GM18907 (cell line): ENCODE data around the gene COX7A1.
"Not testable (repeated sequence)": the region's sequence is repeated elsewhere in the genome, so short reads cannot be mapped to it uniquely, and the experiment has no call there.

Source experiments
- ATAC-seq: cut with Tn5 transposase; IDR thresholded peaks from one replicate; pipeline ENCODE4 v1.9.1; 2021; ENCODE audit warnings: mild to moderate bottlenecking, moderate library complexity; ENCODE audit not compliant: unreplicated experiment

Gene COX7A1

DNA sequence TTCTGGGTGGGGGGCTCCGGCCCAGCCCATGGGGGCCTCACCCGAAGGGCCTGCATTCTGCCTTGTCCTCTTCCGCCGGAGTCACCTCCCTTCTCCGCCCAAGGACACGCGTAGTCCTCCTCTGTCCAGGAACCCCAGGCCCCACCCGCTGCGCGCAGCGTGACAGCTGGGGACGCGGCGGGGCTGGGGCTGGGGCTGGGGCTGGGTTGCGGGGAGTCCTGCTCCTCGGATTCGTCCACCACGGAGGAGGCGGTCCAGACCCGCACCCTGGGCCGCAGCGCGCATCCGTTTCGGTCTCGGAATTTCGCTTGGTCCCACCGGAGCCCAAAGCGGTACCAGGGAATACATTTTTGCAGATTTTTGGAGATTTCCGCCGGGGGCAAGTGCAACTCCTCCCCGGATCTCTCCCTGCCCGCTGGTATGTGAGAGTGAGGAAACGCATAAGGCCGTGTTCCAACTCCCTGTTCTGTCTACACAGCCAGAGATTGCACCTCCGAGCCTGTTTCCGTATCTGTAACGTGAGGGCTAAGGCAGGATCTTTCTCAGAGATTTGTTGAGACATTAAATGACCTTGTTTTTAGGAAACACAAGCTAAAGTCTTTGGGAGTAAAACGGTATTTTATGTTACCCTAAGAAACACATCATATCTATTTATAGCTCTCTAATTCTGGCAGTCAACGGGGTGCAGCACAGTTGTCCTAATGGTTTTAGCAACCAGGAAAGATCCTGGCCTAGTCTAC lies at the start of gene COX7A1:
Gene COX7A1, minus strand, starts transcription at position 96 of the 740 bp plus-strand sequence. Its CDS starts 40 bp downstream, at position 56.
- no peak for ATAC-seq

DNA sequence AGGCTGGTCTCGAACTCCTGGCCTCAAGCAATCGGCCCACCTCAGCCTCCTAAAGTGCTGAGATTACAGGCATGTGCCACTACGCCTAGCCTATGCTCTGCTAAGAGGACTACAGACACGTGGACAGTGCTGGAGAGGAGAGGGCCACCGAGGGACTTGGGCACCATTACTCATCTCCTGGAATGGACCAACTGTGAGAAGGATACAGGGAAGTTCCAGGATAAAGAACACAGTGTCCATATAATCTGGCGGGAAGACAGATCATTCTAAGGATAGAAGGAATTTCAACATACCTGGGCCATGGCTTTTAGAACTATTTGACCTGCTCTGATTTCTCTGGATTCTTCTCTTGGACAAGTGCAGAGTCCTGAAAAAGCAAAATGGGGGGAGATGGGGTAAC lies 49.4 kb upstream of the COX7A1 start:
- ATAC-seq: no peak

DNA sequence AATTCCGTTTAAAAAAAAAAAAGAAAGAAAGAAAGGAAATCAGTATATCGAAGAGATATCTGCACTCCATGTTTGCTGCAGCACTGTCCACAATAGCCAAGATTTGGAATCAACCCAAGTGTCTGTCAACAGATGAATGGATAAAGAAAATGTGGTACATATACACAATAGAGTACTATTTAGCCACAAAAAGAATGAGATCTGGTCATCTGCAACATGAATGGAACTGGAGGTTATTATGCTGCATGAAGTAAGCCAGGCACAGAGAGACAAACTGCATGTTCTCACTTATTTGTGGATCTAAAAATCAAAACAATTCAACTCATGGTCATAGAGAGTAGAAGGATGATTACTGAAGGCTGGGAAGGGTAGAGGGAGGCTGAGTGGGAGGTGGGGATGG lies 45.9 kb upstream of the COX7A1 start:
- ATAC-seq: no peak

DNA sequence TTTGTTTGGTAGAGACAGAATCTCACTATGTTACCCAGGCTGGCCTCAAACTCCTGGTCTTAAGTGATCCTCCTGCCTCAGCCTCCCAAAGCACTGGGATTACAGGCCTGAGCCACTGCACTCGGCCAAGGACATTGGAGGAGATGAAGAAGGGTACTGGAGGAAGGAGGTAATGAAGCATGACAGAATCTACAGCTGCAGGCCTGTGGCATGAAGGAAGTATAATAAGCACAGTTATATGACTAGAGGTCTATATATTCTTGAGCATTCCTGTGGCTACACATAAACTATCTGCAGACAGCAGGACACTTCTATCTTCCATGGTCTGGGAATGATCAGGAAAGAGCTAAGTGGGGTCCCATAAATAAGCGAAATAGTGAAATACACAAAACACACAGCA lies 44.0 kb upstream of the COX7A1 start:
- no peak for ATAC-seq

DNA sequence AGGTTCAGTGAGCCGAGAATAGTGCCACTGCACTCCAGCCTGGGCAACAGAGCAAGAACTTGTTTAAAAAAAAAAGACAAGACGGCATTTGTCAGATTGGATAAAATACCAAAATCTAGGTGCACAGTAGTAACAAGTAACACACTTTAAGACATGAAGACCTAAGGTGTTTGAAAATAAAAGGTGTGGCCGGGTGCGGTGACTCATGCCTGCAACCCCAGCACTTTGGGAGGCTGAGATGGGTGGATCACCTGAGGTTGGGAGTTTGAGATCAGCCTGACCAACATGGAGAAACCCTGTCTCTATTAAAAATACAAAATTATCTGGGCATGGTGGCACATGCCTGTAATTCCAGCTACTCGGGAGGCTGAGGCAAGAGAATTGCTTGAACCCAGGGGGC lies 34.5 kb upstream of the COX7A1 start:
- ATAC-seq: not testable (repeated sequence)

DNA sequence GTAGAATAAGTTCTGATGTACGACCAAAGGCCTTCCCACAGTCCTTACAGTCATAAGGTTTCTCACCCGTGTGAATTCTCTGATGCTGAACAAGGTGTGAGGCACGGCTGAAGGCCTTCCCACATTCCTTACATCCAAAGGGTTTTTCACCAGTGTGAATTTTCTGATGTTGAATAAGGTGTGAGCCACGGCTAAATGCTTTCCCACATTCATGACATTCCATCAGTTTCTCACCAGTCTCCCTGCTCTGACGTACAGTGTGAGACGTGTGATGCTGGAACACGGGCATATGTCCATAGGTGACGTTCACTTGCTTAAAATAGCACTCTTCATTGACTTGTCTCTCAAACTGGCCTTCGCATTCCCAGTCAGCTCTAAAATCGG lies 31.0 kb upstream of the COX7A1 start:
- ATAC-seq: no peak

DNA sequence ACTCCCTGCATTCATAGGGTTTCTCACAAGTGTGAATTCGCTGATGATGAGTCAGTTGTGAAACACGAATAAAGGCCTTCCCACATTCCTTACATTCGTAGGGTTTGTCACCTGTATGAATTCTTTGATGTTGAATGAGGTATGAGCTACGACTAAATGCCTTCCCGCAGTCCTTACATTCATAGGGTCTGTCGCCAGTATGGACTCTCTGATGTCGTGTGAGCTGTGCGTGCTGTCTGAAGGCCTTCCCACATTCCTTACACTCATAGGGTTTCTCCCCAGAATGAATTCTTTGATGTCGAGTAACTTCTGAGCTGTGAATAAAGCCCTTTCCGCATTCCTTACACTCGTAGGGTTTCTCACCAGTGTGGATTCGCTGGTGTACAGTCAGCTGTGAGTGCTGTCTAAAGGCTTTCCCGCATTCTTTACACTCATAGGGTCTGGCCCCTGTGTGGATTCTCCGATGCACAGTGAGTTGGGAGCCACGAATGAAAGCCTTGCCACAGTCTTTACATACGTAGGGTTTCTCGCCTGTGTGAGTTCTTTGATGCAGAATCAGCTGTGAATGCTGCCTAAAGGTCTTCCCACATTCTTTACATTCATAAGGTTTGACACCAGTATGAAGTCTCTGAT lies 30.5 kb upstream of the COX7A1 start:
- no peak for ATAC-seq

DNA sequence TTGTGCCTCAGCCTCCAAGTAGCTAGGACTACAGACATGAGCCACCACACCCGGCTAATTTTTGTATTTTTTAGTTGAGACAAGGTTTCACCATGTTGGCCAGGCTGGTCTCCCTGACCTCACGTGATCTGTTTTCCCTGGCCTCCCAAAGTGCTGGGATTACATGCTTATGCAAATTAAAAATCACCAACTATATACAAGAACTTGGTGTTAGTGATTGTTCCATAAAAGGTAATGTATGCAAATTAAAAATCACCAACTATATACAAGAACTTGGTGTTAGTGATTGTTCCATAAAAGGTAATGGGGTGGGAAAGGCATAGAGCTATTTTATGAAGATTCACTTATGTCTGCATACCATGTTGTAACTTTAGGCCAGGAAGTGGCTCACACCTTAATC lies 26.8 kb upstream of the COX7A1 start:
- not testable (repeated sequence) for ATAC-seq

DNA sequence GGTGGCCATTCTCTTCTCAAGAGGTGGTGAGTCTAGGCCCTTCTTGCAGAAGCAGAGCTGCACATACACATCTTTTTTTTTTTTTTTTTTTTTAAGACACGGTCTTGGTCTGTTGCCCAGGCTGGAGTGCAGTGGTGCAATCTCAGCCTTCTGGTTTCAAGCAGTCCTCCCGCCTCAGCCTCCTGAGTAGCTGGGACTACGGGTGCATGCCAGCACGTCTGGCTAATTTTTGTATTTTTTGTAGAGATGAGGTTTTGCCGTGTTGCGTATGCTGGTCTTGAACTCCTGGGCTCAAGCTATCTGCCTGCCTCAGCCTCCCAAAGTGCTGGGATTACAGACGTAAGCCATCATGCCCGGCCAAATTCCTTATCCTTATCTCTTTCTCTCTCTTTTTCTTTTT lies 21.6 kb upstream of the COX7A1 start:
- ATAC-seq: not testable (repeated sequence)

DNA sequence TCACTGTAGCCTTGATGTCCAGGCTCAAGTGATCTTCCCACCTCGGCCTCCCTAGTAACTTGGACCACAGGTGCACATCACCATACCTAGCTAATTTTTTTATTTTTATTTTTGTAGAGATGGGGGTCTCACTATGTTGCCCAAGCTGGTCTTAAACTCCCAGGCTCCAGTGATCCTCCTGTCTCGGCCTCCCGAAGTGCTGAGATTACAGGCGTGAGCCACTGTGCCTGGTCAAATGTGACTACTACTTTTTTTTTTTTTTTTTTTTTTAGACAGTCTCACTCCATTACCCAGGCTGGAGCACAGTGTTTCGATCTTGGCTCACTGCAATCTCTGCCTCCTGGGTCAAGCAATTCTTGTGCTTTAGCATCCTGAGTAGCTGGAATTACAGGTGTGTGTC lies 20.6 kb upstream of the COX7A1 start:
- no peak for ATAC-seq

DNA sequence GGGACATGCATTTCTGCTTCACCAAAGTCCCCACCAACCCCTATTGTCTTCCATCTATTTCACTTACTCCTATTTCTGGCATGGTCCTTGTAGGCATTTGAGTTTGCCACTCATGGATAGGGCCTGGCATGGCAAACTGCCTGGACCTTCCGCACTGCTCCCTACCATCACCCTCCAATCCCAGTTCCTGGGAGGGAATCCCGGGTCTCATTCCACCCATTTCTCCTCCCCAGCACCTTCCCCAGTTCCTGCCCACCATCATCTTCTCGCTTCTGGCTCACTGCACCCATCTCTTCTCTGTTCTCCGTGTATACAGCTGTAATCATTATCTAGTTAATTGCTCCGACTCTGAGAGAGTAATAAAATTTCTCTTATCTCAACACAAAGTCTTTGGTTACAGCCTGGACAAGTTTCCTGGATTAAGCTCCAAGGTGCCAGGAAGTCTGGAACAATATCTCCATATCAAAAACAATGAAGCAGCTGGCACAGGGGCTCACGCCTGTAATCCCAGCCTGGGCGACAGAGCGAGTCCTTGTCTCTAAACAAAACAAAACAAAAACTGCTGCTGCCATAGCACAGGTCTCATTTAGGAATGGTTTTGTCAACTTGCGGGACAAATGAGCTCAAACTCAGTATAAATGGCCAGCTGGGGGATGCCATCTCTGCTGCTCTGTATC lies 17.0 kb upstream of the COX7A1 start:
- no peak for ATAC-seq

DNA sequence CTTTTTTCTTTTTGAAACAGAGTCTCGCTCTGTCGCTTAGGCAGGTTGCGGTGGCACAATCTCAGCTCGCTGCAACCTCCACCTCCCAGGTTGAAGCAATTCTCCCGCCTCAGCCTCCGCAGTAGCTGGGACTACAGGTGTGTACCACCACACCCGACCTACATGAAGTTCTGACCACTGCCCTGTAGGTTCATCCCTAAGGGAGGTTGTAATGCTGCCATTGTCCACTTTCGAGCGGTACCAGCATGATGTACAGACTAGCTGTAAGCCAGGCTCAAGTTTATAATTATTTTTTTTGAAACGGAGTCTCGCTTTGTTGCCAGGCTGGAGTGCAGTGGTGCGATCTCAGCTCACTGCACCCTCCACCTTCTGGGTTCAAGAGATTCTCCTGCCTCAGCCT lies 11.6 kb upstream of the COX7A1 start:
- ATAC-seq: no peak

DNA sequence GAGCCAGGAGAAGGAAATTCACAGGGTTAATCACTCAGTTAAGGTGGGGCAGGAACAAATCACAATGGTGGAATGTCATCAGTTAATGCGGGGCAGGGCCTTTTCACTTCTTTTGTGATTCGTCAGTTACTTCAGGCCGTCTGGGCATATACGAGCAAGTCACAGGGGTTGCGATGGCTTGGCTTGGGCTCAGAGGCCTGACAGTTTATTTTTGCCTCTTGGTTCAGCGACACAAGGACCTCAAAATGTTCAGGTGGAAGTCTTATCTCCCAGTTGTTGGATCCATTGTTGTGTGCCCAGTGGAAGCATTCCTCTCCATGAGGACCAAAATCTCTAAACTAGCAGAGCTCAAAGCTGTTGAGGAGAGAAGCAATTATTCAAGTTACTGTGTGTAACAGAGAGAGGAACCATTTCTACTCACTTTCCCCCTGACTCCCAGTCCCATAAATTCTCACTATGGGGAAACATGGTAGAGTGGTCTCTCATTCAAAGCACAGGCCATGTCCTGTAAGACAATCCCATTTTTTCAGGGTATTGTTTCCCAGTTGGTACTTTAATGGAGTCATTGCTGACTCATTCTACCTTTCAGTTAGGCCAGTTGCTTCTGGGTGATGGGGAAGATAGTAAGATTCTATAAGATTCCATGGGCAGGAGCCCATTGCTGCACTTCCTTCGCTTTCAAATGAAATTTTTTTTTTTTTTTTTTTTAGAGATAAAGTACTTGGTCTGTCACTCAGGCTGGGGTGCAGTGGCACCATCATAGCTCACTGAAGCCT lies 8.8 kb upstream of the COX7A1 start:
- ATAC-seq: no peak

DNA sequence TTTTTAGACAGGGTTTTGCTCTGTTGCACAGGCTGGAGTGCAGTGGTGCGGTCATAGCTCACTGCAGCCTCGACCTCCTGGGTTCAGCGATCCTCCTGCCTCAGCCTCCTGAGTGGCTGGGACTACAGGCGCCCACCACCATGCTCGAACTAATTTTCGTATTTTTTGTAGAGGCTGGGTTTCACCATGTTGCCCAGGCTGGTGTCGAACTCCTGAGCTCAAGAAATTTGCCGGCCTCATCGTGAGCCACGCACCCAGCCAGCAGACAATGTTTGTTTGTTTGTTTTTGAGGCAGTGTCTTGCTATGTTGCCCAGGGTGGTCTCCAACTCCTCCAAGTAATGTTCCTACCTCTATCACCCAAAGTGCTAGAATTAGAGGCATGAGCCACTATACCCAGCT lies 879 bp upstream of the COX7A1 start:
- no peak for ATAC-seq

DNA sequence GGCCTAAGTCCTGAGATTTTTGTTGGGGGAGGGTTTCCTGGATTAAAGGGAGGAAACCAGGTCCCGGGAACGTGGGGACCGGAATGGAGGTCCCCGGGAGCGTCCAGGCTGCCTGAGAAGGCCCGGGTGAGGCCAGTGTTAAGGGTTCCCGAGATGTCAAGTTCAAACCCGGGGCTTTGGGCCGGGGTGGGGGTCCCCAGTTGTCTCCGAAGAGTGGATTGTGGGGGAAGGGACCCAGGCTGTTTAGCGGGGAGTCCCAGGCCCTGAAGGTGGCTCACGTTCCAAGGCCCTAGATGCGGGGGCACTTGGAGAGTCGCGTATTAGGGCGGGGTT lies 262 bp downstream of the COX7A1 start:
- no peak for ATAC-seq

DNA sequence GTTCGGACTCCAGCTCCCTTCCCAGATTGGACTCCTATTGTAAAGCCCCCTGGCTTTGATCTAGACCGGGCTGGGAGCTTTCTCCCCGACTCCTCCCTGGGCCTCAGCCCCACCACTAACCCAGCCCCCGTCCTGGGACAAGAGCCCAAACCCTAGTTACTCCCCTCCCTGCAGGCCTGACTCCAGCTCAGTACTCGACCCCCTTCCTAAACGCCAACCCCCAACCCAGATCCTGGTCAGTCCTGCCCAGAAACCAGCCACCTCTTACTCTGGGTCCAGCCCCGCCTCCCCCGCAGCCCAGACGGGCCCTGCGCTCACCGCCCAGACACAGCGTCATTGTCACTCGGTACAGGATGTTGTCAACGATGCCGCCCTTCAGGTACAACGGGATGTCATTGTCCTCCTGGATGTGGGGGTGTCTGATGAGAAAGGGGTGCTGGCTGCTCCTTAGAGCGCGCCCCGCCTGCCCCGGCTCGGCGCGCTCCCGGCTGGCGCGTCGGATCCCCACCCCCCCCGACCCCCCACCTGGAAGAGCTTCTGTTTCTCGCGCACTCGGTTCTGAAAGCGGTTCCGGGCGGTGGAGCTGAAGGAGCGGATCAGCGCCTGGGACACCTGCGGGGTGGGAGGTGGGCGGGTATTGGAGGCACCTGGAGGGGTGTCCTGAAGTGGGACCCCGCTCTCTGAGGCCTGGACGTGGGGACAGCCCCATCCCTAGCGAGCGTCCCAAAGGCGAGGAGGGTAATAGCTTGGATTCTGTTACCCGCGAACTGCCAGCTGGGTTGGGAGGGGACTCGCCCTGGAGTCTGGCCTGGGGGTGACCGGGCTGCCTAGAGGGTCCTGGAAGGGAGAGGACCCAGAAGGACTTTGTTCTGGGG lies 866 bp downstream of the COX7A1 start:
- ATAC-seq: no peak

DNA sequence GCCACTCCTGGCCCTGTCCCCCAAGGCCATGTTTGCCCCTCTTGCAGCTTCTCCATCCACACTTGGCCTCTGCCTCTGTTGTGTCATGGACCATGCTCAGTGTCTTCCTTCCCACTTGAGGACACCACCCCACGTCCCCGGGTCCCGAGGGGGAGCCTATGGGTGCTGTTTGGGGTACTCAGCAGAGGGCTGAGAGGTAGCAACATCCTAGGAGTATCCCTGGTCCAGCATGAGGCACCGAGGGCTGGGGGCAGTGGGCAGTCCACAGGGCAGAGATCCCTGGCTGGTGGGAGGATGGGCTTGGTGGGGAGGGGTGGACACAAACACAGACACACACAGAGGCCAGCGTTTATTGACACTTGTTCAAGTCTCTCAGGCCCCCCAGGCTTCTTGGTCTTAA lies 1.7 kb downstream of the COX7A1 start:
- ATAC-seq: no peak

DNA sequence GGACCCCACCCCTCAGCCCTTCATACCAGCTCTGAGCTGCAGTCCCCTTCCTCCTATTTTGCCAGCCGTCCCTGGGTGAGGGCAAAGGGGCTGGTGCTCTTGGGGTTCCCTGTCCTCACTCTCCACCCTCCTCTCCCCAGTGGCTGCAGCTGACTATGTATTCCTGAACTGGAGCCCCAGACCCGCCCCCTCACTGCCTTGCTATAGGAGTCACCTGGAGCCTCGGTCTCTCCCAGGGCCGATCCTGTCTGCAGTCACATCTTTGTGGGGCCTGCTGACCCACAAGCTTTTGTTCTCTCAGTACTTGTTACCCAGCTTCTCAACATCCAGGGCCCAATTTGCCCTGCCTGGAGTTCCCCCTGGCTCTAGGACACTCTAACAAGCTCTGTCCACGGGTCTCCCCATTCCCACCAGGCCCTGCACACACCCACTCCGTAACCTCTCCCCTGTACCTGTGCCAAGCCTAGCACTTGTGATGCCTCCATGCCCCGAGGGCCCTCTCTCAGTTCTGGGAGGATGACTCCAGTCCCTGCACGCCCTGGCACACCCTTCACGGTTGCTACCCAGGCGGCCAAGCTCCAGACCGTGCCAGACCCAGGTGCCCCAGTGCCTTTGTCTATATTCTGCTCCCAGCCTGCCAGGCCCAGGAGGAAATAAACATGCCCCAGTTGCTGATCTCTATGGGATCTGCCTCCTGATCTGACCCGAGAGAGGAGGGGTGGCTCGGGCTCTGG lies 2.4 kb downstream of the COX7A1 start:
- no peak for ATAC-seq

DNA sequence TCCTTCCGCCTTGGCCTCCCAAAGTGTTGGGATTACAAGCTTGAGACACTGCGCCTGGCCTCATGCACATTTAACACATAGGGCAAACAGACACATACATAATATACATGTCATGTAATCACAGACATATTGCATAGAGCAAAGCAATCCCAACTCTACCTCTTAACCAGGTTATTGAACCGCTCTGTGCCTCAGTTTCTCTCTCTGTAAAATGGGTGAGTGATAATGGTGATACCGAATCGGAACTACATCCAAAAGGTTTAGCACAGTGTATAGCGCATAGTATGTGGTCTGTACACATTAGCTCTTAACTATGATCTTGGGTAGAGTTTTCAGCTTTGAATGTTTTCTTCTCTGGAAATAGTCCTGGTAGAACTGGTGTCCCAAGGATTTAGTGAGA lies 7.6 kb downstream of the COX7A1 start:
- ATAC-seq: no peak

DNA sequence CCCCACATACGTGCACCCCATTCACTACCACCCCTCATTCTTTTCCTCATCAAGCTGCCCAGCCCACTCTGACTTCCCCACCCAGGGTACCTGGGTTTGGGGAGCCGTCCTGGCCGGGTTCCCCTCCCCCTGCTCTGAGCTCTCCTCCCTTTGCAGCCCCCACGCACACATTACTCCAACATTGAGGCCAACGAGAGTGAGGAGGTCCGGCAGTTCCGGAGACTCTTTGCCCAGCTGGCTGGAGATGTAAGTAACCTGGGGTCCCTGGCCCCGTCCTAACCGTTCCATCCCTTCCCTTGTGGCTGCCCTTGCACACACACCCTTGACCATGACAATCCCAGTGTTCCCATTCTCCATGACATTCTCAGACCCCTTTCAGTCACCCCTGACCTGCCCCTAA lies 9.8 kb downstream of the COX7A1 start:
- no peak for ATAC-seq
